GM18526 (cell line): ENCODE results near the gene P3H4.

Experiments used
- POLR2A ChIP-seq: IDR thresholded peaks from 3 replicates; pipeline ENCODE4 v1.6.1; 2011; ENCODE audit not compliant: insufficient read length; ENCODE audit errors: extremely low read depth

P3H4 gene

DNA sequence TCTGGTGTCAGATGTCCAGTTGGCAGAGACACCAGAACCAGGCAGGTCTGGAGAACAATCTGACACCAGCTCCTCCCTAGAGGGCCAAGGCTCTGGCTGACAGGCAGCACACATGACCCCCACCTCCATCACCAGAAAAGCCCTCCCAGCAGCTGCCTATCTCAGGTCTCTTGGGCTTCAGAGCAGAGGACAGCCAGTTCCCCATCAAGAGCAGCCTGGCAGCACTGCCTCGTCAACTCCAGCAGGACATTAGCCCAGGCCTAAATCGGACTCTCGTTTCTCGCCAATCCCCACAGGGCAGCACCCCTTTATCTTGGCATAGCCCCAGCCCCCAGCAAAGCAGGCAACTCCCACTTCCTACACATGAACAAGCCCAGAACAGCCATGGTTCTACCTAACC is 29.6 kb downstream of the P3H4 start:
- TF ChIP-seq POLR2A: no peak

DNA sequence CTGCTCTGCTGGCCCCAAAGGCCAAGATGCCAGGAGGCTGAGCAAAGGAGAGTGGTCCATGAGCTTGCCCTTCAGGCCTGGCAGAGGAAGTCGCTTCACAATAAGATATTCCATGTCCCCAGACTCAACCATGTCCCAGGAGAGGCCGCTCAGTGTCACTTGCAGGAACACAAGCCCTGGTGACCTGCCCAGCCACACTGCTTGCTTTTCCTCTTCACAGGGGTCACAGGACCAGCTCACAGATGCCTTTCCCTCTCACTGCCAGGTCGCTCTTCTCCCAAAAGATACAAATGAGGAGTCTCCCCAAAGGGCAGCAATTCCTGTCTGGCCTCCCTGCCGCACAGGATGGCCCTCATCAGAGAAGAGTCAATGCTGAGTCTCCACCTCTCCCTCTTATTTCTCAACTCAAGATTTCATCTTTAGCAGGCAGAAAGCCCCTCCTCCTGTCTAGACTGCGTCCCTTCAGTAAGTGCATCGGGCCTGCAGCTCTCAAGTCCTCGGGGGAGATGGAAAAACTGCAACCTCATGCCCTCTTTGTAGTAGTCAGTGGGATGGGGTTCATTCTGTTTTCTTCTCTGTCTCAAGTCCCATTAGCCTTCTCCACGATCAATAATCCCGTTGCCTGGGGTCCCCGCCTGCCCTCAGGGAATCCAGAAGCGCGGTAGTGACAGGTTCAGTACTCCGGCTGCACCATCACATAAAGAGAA is 30.2 kb downstream of the P3H4 start:
- no peak for TF ChIP-seq POLR2A

DNA sequence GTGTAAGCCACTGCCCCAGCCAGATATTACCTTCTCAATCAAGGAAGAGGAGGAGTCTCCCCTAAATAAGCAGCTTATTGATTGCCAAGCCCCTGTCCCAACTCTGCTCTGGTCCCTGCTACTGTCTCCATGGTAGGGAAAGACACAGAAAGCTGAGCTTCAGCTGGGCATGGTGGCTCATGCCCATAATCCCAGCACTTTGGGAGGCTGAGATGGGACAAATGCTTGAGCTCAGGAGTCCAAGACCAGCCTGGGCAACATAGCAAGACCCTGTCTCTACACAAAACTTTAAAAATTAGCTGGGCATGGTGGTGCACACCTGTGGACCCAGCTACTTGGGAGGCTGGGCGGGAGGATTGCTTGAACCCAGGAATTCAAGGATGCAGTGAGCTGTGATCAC is 31.8 kb downstream of the P3H4 start:
- no peak for TF ChIP-seq POLR2A

GRCh38 chr17:41777574-41778188 is 34.1 kb downstream of the P3H4 start:
- TF ChIP-seq POLR2A: no peak

DNA sequence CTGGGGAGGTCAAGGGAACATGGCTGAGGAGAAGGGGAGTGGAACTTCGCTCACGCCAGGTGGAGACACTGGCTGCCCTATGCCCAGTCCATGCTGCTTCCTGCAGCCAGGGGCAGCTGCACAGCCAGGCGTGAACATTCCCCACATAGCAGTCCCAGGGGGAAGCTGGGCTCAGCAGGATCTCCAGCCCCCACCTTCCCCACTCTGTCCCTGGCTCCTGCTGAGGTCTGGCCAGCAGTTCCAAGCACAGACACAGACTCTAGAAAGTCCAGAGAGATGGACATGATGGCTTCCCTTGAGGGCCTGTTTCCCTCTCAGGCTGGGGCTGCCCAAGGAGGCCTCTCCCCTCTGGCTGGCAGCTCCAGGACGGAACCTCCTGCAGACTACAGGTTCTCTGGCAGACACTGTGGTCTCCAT is 34.6 kb downstream of the P3H4 start:
- no peak for TF ChIP-seq POLR2A

DNA sequence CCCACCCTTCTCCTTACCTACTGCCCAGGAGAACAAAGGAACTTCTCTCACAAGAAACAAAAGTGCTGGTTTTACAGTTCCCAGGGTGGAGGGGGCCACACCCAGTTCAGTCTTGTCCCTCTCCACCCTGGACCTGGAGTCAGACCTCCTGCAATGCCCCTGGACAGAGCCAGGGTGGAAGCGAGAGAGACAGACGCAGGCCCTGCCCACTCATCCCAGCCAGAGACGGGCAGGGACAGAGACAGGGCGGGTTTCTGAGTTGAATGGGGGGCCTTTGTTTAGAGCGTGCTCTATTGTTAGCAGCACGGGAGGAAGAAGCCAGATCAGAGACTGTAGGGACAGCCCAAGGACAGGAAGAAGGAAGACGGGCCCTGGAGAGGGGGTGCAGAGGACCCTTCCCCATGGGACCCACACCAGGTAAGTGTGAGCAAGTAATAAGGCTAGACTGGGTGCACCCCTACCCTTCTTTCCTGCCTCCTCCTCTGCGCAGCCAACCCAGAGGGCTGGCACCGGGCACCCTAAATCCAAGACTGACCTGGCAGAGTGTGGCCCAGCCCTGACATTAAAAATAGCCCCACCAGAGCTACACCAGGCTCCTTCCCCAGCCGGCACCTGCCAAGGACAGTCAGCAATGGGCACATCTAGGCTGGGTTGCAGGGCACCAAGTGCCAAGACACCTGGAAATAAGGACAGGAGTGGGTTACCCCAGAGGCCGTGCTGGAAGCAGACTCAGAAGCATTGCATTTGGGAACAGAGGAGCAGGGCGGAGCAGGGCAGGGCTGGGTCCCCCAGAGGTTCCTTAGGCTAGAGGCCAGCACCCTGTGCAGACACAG is 36.1 kb downstream of the P3H4 start:
- no peak for TF ChIP-seq POLR2A

- TF ChIP-seq POLR2A: no peak
Measured at GRCh38 chr17:41773731-41774193, 38.0 kb downstream of the P3H4 start.

- no peak for TF ChIP-seq POLR2A
Measured at GRCh38 chr17:41773190-41773588, 38.6 kb downstream of the P3H4 start.

GRCh38 chr17:41772586-41773189 is 39.1 kb downstream of the P3H4 start:
- TF ChIP-seq POLR2A: no peak

GRCh38 chr17:41772218-41772585 is 39.5 kb downstream of the P3H4 start:
- no peak for TF ChIP-seq POLR2A

DNA sequence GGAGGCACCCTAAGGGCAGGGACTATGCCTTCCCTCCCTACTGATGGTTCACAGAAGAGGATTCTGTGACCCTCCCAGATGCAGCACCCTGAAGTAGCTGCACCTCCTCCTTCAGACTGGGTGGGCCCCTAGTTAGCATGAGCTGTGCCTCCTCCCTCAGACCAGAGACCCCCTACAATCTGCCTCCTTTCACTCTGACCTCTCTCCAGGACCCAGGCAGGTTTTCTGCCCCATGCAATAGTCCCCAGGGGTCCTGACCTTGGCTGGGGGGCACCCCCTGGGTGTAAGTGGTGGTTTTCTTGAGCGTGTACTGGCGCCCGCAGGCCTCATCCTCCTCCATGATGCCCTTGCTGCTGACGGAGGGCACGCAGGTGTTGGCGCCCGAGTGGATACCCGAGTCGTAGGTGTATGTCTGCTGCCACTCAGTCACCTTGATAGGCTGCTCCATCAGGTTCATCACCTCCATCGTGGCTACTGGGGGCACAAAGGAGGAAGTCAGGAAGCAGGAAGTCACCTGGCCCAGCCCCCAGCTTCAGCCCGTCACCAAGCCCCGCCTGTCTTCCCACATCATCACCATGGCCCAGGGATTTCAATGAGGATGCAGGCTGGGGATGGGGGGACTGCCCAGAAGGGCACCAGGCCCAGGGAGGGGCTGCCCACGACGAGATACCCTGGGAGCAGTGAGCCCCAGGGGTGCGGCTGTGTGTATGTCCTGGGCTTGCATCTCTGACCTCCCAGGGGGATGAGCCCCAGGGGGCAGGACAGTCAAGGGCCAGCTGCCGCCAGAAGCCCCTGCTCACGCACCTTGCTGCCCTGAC is 40.2 kb downstream of the P3H4 start:
- TF ChIP-seq POLR2A: no peak

DNA sequence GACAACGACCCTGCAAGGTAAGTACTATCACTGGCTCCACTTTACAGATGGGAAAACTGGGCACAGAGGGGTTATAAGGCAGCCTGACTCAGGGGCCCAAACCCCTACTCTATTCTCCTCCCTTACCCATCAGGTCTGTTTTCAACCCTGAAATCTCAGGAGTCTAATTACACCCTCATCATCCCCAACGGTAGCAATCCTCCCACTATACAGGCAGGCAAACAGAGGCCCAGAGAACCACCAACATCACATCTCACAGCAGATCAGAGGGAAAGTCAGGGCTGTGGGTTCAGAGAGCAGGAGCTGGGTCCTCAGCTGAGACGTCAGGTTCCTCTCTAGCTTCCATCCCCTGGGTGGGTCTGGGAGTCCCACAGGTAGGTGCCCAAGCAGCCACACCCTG is 41.8 kb downstream of the P3H4 start:
- no peak for TF ChIP-seq POLR2A

DNA sequence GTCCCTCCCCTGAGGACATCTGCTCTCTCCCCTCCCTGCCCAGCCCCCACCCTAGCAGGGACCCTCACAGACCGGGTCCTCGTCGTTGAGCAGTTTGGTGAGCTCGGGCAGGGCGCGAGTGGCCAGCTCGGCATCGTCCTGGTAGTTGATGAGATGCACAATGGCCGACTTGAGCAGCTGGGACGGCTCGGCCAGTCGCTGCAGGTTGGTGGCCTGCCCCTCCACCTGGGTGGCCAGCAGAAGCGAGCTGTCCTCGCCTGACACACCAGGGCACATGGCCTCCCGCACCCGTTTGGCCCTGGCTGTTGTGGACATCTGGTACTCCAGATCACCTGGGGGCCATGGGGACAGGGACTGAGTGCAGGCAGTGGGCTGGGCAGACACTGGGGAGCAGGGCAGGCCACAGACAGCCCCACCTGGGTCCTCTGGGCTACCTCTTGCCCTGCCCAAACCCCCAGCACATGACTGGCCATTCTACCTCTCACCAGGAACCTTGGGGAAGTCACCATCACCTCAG is 42.3 kb downstream of the P3H4 start:
- no peak for TF ChIP-seq POLR2A

- no peak for TF ChIP-seq POLR2A
Measured at GRCh38 chr17:41768682-41769288, 43.0 kb downstream of the P3H4 start.

- no peak for TF ChIP-seq POLR2A
Measured at GRCh38 chr17:41767324-41768042, 44.3 kb downstream of the P3H4 start.
